Adrenal gland (tissue), 12 donors: ENCODE measurements around the gene PHF19. TPM values are rescaled to one million over a fixed set of nuclear protein-coding genes. Genes with fewer than 3 reads are reported as not detected.

ENCODE experiments used
- DNase-seq, 7 donors: peaks; one replicate each; pipeline ENCODE4 v3.0.0-alpha.2; 2019 to 2020
- H3K27ac ChIP-seq, 5 donors: fragments of 200-600 bp; sonication (generic) in 4 of 5; 1 replicate in 3 of 5; 2 replicates in 2 of 5; pipeline versions ENCODE4 v1.5.1 to v1.8.0; 2016 to 2020; ENCODE audit warnings: mild to moderate bottlenecking in 1 of 5
- H3K27me3 ChIP-seq: fragments of 200-600 bp; 2 replicates; pipeline ENCODE4 v1.8.0; 2021
- H3K36me3 ChIP-seq, 2 donors: fragments of 200-600 bp; replicated peaks in 1 of 2; 1 replicate in 1 of 2; 2 replicates in 1 of 2; pipeline versions ENCODE4 v1.5.1 to v1.8.0; 2018 to 2022
- H3K4me1 ChIP-seq, 2 donors: fragments of 200-600 bp; replicated peaks in 1 of 2; 1 replicate in 1 of 2; 2 replicates in 1 of 2; pipeline versions ENCODE4 v1.5.1 to v1.8.0; 2018 to 2021
- H3K4me3 ChIP-seq, 4 donors: fragments of 200-600 bp; sonication (generic) in 3 of 4; one replicate each; pipeline ENCODE4 v1.5.1; 2016 to 2018
- H3K9me3 ChIP-seq, 3 donors: fragments of 200-600 bp; sonication (generic) in 1 of 3; replicated peaks in 1 of 3; 1 replicate in 2 of 3; 2 replicates in 1 of 3; pipeline versions ENCODE4 v1.5.1 to v1.8.0; 2016 to 2021
- CTCF ChIP-seq, 6 experiments: fragments of 450-650 bp in 4 of 6; fragments of 200-600 bp in 2 of 6; sonication (generic) in 1 of 6; IDR thresholded peaks; 1 replicate in 5 of 6; 2 replicates in 1 of 6; pipeline versions ENCODE4 v1.5.1 to v1.8.0; 2016 to 2021; ENCODE audit warnings: antibody characterized with exemption in 6 of 6, mild to moderate bottlenecking in 2 of 6, moderate library complexity in 1 of 6
- POLR2A ChIP-seq, 2 donors: fragments of 450-650 bp; IDR thresholded peaks; one replicate each; pipeline ENCODE4 v1.6.1; 2017; ENCODE audit warnings: antibody characterized with exemption in 2 of 2, mild to moderate bottlenecking in 2 of 2, moderate library complexity in 1 of 2
- WGBS, 4 donors: extraction: QIAGEN DNeasy Blood & Tissue Kit in 2 of 4; methylation state at CpG; one replicate each; pipeline versions ENCODE4 v1.1.5 to v1.1.7; 2013 to 2017; 5-methylcytosine and 5-hydroxymethylcytosine counted together
- intact Hi-C, 2 donors: fragments of 100-400 bp; cut with DNase I; formaldehyde crosslinking; loops; one replicate each; pipeline versions ENCODE4 v1.14.1 to v1.15.0; 2022 to 2023
- polyA plus RNA-seq, 3 donors: library from polyadenylated mRNA; stranded (reverse); fragments of 200-250 nt in 2 of 3; fragments of 350-450 nt in 1 of 3; fragmentation: Illumina TruSeq in 1 of 3; extraction: RNeasy Lipid Tissue Mini Kit (QIAGEN cat#74804) in 1 of 3; gene quantifications; one replicate each; pipeline ENCODE4 v1.2.3, GENCODE V29; 2013 to 2014
- total RNA-seq, 9 donors: library from RNA; depleted of rRNA in 4 of 9; stranded (reverse); fragments of >200 nt in 4 of 9; fragments of 120-200 nt in 1 of 9; fragmentation: NEBNext Ultra II Directional in 1 of 9; extraction: Animal tissue kit (Norgen Biotek cat#: 25700) in 1 of 9; gene quantifications; one replicate each; pipeline versions ENCODE4 v1.1.0 to v1.2.4, GENCODE V29; 2013 to 2023
- donor health status: healthy with polysubstance abuse.
- donor health status: Bipolar disorder and iron deficiency.
- donor health status: DM: yes; HTN: yes; CAD: no.
- donor health status: DM: no; HTN: no; CAD: no.
- donor health status: DM: no; HTN: no; CAD: no.
- donor health status: DM: yes; HTN: yes; CAD: no.

The PHF19 gene
- total and polyA plus RNA-seq, 12 donors, result 13.6 to 61.8 (median 27.4) TPM

- intact Hi-C loops, result loop anchor here in 1 of 2 donors (5.0 kb wide), 1 partner anchor 44 kb away; no protein-coding TSS in a partner anchor
- Histone ChIP-seq H3K36me3 (no peaks in the 10 kb centered on the region), H3K27ac (peak overlapping the region in 1 of 5 donors; percentile 96), H3K27me3 (no peaks in the 10 kb centered on the region), H3K9me3 (no peaks in the 10 kb centered on the region), H3K4me3 (no peak overlapping the region), H3K4me1 (peaks cover 0 to 15% of the 10 kb centered on the region in 2 donors)
- no peak for TF ChIP-seq POLR2A (IDR thresholded peaks at IDR 0.05)
- TF ChIP-seq CTCF (IDR thresholded peaks at IDR 0.05), result no peak
- 79 to 88% (median 84%) methylated on average over 8 of the region's 8 CpGs for WGBS, 4 donors
- DNase-seq, result no peak
These were observed 1.5 kb upstream of the PHF19 start for GRCh38 chr9:120878188-120879130.

- peaks cover 0 to 8% of the 10 kb centered on the region in 2 donors for H3K36me3 ChIP-seq
- TF ChIP-seq POLR2A (IDR thresholded peaks at IDR 0.05), result no peak
- peak in 2 of 6 experiments; percentile 4 for TF ChIP-seq CTCF (IDR thresholded peaks at IDR 0.05)
- H3K27ac ChIP-seq, result peak overlapping the region in 4 of 5 donors; percentile 20 to 96 (median 88)
- WGBS, 4 donors, result 2 to 16% (median 8%) methylated on average over 4 to 63 of the region's 63 CpGs
- H3K27me3 ChIP-seq, result no peaks in the 10 kb centered on the region
- H3K4me3 ChIP-seq, result peak overlapping the region in 1 of 4 donors; percentile 76
- H3K4me1 ChIP-seq, result peaks cover 0 to 15% of the 10 kb centered on the region in 2 donors
- DNase-seq, result peak; percentile 51 to 81 (median 66)
- intact Hi-C loops, result loop anchor here in 1 of 2 donors (5.0 kb wide), 1 partner anchor 45 kb away; no protein-coding TSS in a partner anchor
- no peaks in the 10 kb centered on the region for H3K9me3 ChIP-seq
These were observed 467 bp upstream of the PHF19 start for GRCh38 chr9:120877276-120878034.

GRCh38 chr9:120875954-120876841 lies 790 bp downstream of the PHF19 start:
- Histone ChIP-seq H3K4me1 (peaks cover 0 to 15% of the 10 kb centered on the region in 2 donors), H3K9me3 (no peaks in the 10 kb centered on the region), H3K36me3 (peaks cover 0 to 14% of the 10 kb centered on the region in 2 donors), H3K4me3 (peak overlapping the region in 3 of 4 donors; percentile 73 to 76 (median 75)), H3K27me3 (no peaks in the 10 kb centered on the region), H3K27ac (peak overlapping the region; percentile 54 to 96 (median 90))
- WGBS, 4 donors, result 1 to 2% (median 2%) methylated on average over 20 to 65 of the region's 65 CpGs
- TF ChIP-seq CTCF (IDR thresholded peaks at IDR 0.05) (peak in 1 of 6 experiments; percentile 1), POLR2A (IDR thresholded peaks at IDR 0.05) (peak; percentile 12 to 42)
- peak; percentile 82 to 93 (median 84) for DNase-seq
- intact Hi-C loops, result loop anchor here in 1 of 2 donors (5.0 kb wide), 1 partner anchor 46 kb away; no protein-coding TSS in a partner anchor
